Natural killer cell (primary cell): ENCODE results near the gene WDFY1. TPM values are rescaled to one million over a fixed set of nuclear protein-coding genes. Genes with fewer than 3 reads are reported as not detected.
A peak's percentile ranks its signal among the peaks of the same experiment; 100 is the strongest.
"Not testable (repeated sequence)": the region's sequence is repeated elsewhere in the genome, so short reads cannot be mapped to it uniquely, and the experiment has no call there.

ENCODE experiments used
- ATAC-seq, 3 donors: fragments of 150-1000 bp in 2 of 3; fragments of 200-7000 bp in 1 of 3; cut with Tn5 transposase; 1 replicate in 1 of 3; 2 replicates in 2 of 3; pipeline ENCODE4 v1.10.0; 2021; ENCODE audit warnings: mild to moderate bottlenecking in 2 of 3, moderate library complexity in 2 of 3
- DNase-seq, 2 donors: peaks; one replicate each; pipeline versions ENCODE4 v3.0.0 to v3.0.0-alpha.2; 2013 to 2021; ENCODE audit warnings: mixed read lengths in 1 of 2
- H3K27ac ChIP-seq: one replicate; pipeline ENCODE4 v1.5.1; 2013; ENCODE audit warnings: mild to moderate bottlenecking, low read length
- H3K27me3 ChIP-seq: one replicate; pipeline ENCODE4 v1.6.1; 2013; ENCODE audit warnings: low read length; ENCODE audit not compliant: control insufficient read depth, insufficient read depth
- H3K36me3 ChIP-seq: one replicate; pipeline ENCODE4 v1.6.1; 2013; ENCODE audit warnings: low read length; ENCODE audit not compliant: control insufficient read depth, insufficient read depth
- H3K4me1 ChIP-seq: one replicate; pipeline ENCODE4 v1.6.1; 2013; ENCODE audit warnings: low read length; ENCODE audit not compliant: control insufficient read depth, insufficient read depth
- H3K4me3 ChIP-seq: one replicate; pipeline ENCODE4 v1.5.1; 2013; ENCODE audit warnings: low read length
- H3K9me3 ChIP-seq: one replicate; pipeline ENCODE4 v1.6.1; 2013; ENCODE audit warnings: low read length; ENCODE audit not compliant: control insufficient read depth, insufficient read depth
- H3K27ac Mint-ChIP-seq, 2 donors: one replicate each; pipeline ENCODE4 v1.8.0; 2022; ENCODE audit warnings: mild to moderate bottlenecking in 2 of 2, mixed read lengths in 2 of 2, moderate library complexity in 1 of 2
- H3K27me3 Mint-ChIP-seq, 2 donors: one replicate each; pipeline ENCODE4 v1.8.0; 2022; ENCODE audit warnings: low read depth in 2 of 2, mixed read lengths in 2 of 2
- H3K36me3 Mint-ChIP-seq: one replicate; pipeline ENCODE4 v1.8.0; 2022; ENCODE audit warnings: mixed read lengths
- H3K4me1 Mint-ChIP-seq, 2 donors: one replicate each; pipeline ENCODE4 v1.8.0; 2022; ENCODE audit warnings: mixed read lengths in 2 of 2
- H3K4me3 Mint-ChIP-seq: one replicate; pipeline ENCODE4 v1.8.0; 2022; ENCODE audit warnings: mild to moderate bottlenecking, moderate library complexity, mixed read lengths
- H3K9me3 Mint-ChIP-seq, 2 donors: one replicate each; pipeline ENCODE4 v1.8.0; 2022; ENCODE audit warnings: mixed read lengths in 2 of 2
- WGBS: methylation state at CpG from one replicate; pipeline ENCODE4 v1.1.7; 2013; ENCODE audit warnings: missing lambda C conversion rate; ENCODE audit not compliant: insufficient coverage; 5-methylcytosine and 5-hydroxymethylcytosine counted together
- intact Hi-C: fragments of 100-400 bp; cut with micrococcal nuclease; formaldehyde crosslinking; loops from one replicate; pipeline ENCODE4 v1.14.2; 2022
- total RNA-seq, 4 donors: library from RNA; stranded (reverse); fragments of 120-200 nt in 1 of 4; gene quantifications; one replicate each; pipeline versions ENCODE4 v1.2.3 to v1.2.4, GENCODE V29; 2013 to 2022
- TF ChIP-seq, protein P1 (sequence below): fragments of 200-600 bp; IDR thresholded peaks from one replicate; pipeline ENCODE4 v1.8.0; 2022; ENCODE audit warnings: antibody characterized with exemption

Gene WDFY1
- total RNA-seq, 3 donors from 2014 or later (not counting 1 experiment from before 2014, with no cell fraction given) = 90.2 to 96.2 (median 92.0) TPM

DNA sequence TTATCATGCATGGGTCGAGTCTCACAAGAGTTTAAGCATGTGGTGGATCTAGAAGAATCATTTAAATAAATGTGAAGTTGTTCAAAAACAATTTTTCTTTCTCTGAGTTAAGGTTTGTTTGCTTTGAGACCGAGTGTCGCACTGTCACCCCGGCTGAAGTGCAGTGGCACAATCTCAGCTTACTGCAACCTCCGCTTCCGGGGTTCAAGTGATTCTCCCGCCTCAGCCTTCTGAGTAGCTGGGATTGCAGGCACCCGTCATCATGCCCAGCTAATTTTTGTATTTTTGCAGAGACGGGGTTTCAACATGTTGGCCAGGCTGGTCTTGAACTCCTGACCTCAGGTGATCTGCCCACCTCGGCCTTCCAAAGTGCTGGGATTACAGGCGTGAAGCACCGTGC lies 73.5 kb downstream of the WDFY1 start:
- ATAC-seq = not testable (repeated sequence)
- peak overlapping the region in 1 of 2 donors; percentile 17 for H3K27ac Mint-ChIP-seq

DNA sequence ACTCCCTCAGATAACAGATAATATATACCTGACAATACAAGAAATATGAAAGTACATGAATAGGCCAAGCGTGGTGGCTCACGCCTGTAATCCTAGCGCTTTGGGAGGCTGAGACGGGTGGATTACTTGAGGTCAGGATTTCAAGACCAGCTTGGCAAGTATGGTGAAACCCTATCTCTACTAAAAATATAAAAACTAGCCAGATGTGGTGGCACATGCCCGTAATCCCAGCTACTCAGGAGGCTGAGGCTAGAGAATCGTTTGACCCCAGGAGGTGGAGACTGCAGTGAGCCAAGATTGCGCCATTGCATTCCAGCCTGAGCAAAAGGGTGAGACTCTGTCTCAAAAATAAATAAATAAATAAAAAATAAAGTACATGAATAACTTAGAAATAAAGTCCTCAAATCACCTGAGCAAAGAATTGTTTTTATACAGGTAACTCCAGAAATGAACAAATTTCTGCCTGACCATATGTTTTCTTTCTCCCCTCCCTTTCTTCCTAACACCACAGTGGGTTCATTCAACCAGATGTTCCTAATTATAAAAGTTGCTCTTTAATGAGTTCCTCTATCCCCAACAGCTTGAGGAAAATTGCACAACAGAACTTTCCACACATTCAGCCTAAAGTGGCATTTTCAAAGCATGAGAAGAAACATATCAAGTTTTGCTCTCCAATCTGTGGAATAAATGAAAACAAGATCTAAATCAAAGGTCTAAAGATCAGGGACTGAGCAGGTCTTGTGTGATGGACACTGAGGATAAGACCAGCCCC lies 74.1 kb downstream of the WDFY1 start:
- no peak for DNase-seq
- H3K27me3 ChIP-seq = no peaks in the 10 kb centered on the region
- peaks cover 5% of the 10 kb centered on the region for H3K4me1 ChIP-seq
- ATAC-seq = no peak
- Mint-ChIP-seq H3K9me3 (no peaks in the 10 kb centered on the region), H3K36me3 (peaks cover 7% of the 10 kb centered on the region), H3K4me3 (no peak overlapping the region), H3K4me1 (peaks cover 7 to 9% of the 10 kb centered on the region in 2 donors), H3K27ac (peak overlapping the region; percentile 17 to 54), H3K27me3 (no peaks in the 10 kb centered on the region)
- WGBS = 91% methylated on average over 6 of the region's 7 CpGs
- H3K4me3 ChIP-seq = no peak overlapping the region
- intact Hi-C loops = no loop called here
- TF ChIP-seq, protein P1, sequence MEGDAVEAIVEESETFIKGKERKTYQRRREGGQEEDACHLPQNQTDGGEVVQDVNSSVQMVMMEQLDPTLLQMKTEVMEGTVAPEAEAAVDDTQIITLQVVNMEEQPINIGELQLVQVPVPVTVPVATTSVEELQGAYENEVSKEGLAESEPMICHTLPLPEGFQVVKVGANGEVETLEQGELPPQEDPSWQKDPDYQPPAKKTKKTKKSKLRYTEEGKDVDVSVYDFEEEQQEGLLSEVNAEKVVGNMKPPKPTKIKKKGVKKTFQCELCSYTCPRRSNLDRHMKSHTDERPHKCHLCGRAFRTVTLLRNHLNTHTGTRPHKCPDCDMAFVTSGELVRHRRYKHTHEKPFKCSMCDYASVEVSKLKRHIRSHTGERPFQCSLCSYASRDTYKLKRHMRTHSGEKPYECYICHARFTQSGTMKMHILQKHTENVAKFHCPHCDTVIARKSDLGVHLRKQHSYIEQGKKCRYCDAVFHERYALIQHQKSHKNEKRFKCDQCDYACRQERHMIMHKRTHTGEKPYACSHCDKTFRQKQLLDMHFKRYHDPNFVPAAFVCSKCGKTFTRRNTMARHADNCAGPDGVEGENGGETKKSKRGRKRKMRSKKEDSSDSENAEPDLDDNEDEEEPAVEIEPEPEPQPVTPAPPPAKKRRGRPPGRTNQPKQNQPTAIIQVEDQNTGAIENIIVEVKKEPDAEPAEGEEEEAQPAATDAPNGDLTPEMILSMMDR = no peak
- H3K27ac ChIP-seq = no peak overlapping the region
- H3K36me3 ChIP-seq = peaks cover 12% of the 10 kb centered on the region
- H3K9me3 ChIP-seq = no peaks in the 10 kb centered on the region

More for the DNA sequence above, 73.5 kb downstream of the WDFY1 start:
- H3K4me1 ChIP-seq, H3K9me3 Mint-ChIP-seq, H3K9me3 ChIP-seq, intact Hi-C loops, H3K4me3 Mint-ChIP-seq, H3K36me3 Mint-ChIP-seq, H3K27me3 Mint-ChIP-seq, DNase-seq, H3K27me3 ChIP-seq, H3K4me3 ChIP-seq, H3K27ac ChIP-seq, H3K4me1 Mint-ChIP-seq: not testable (repeated sequence)
- H3K36me3 ChIP-seq = peaks cover 19% of the 10 kb centered on the region
- WGBS = 97% methylated on average over 12 of the region's 12 CpGs

DNA sequence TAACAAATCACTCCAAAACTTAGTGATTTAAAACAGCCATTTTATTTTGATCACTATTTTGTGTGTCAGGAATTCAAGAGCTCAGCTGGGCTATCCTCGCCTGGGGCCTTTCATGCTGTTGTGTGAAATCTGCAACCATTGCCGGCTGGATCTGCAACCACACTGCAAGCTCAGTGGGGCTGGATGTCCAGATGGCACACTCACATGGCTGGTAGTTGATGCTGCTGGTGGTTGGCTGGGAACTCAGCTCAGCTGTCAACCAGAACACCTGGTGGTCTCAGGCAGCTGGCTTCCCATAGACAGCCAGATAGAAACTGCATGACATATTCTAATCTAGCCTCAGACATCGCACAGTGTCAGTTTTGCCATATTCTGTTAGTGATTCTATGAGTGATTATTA lies 77.1 kb downstream of the WDFY1 start:
- H3K36me3 ChIP-seq = no peaks in the 10 kb centered on the region
- no peak overlapping the region for H3K27ac ChIP-seq
- no peaks in the 10 kb centered on the region for H3K9me3 Mint-ChIP-seq
- H3K27me3 ChIP-seq = no peaks in the 10 kb centered on the region
- no peak for ATAC-seq
- intact Hi-C loops = no loop called here
- no peaks in the 10 kb centered on the region for H3K9me3 ChIP-seq
- no peak overlapping the region for H3K4me3 Mint-ChIP-seq
- 79% methylated on average over 3 of the region's 3 CpGs for WGBS
- no peak overlapping the region for H3K4me3 ChIP-seq
- peaks cover 7% of the 10 kb centered on the region for H3K36me3 Mint-ChIP-seq
- H3K4me1 Mint-ChIP-seq = peaks cover 23 to 25% of the 10 kb centered on the region in 2 donors
- H3K27ac Mint-ChIP-seq = no peak overlapping the region
- TF ChIP-seq, protein P1 = no peak
- no peak for DNase-seq
- peaks cover 22% of the 10 kb centered on the region for H3K4me1 ChIP-seq
- no peaks in the 10 kb centered on the region for H3K27me3 Mint-ChIP-seq

DNA sequence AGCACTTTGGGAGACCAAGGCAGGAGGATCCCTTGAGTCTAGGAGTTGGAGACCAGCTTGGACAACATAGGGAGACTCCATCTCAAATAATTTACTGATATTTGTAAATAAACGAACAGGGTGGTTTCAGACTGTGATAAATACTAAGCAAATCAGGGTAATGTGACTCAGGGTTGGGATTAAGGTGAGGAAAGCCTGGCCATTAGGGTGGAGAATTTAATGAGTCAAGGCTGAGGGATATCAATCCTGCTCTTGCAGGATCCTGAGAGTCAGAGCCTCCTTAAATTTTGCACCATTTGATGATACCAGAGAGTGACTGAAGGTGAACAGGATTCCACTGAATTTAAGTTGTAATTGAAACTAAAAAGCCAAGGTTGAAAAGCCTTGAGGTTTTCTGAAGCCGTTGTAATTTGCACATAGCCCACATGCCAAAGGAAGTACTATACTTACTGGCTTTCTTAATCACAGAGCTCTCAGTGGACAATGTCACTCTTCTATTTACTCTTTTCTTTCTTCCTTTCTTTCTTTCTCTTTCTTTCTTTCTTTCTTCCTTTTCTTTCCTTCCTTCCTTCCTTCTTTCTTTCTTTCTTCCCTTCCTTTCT lies 79.1 kb downstream of the WDFY1 start:
- no peaks in the 10 kb centered on the region for H3K27me3 ChIP-seq
- 27% methylated on average over 2 of the region's 2 CpGs for WGBS
- H3K36me3 ChIP-seq = no peaks in the 10 kb centered on the region
- H3K4me3 ChIP-seq = no peak overlapping the region
- no peaks in the 10 kb centered on the region for H3K9me3 ChIP-seq
- TF ChIP-seq, protein P1 = no peak
- H3K36me3 Mint-ChIP-seq = peaks cover 1% of the 10 kb centered on the region
- H3K27me3 Mint-ChIP-seq = no peaks in the 10 kb centered on the region
- H3K4me1 Mint-ChIP-seq = peaks cover 23 to 29% of the 10 kb centered on the region in 2 donors
- peak overlapping the region; percentile 66 for H3K4me3 Mint-ChIP-seq
- peak overlapping the region; percentile 74 to 80 for H3K27ac Mint-ChIP-seq
- ATAC-seq (peak; percentile 78 to 88 (median 79)), DNase-seq (peak in 1 of 2 donors; percentile 41)
- H3K4me1 ChIP-seq = peaks cover 22% of the 10 kb centered on the region
- H3K27ac ChIP-seq = peak overlapping the region; percentile 52
- no peaks in the 10 kb centered on the region for H3K9me3 Mint-ChIP-seq
- intact Hi-C loops = loop anchor here (1.0 kb wide), 1 partner anchor 105 kb away; no protein-coding TSS in a partner anchor
